Liver (tissue), 3 donors: ENCODE measurements around the gene SH3D19.

Experiments used
- GABPA ChIP-seq, 2 donors: IDR thresholded peaks in 1 of 2; conservative IDR thresholded peaks in 1 of 2; 2 replicates each; pipeline ENCODE4 v1.6.1; 2016; ENCODE audit warnings: antibody characterized with exemption in 2 of 2, mild to moderate bottlenecking in 1 of 2, moderate library complexity in 1 of 2
- JUND ChIP-seq, 2 donors: IDR thresholded peaks; 2 replicates each; pipeline ENCODE4 v1.6.1; 2016; ENCODE audit warnings: antibody characterized with exemption in 2 of 2
- RXRA ChIP-seq, 2 donors: IDR thresholded peaks; 2 replicates each; pipeline ENCODE4 v1.6.1; 2017 to 2018; ENCODE audit warnings: antibody characterized with exemption in 2 of 2, mild to moderate bottlenecking in 1 of 2
- YY1 ChIP-seq: IDR thresholded peaks from 2 replicates; pipeline ENCODE4 v1.6.1; 2016; ENCODE audit warnings: antibody characterized with exemption, mild to moderate bottlenecking
- TF ChIP-seq, protein P1 (sequence below): fragments of 150-350 bp; IDR thresholded peaks from 2 replicates; pipeline ENCODE4 v1.5.1; 2017; ENCODE audit warnings: improper control_type of control experiment, low read depth, low read length; ENCODE audit not compliant: missing input control
- TF ChIP-seq, protein P2 (sequence below): IDR thresholded peaks from 2 replicates; pipeline ENCODE4 v1.6.1; 2016; ENCODE audit warnings: antibody characterized with exemption
- donor health status: healthy.
- donor health status: healthy.

DNA sequence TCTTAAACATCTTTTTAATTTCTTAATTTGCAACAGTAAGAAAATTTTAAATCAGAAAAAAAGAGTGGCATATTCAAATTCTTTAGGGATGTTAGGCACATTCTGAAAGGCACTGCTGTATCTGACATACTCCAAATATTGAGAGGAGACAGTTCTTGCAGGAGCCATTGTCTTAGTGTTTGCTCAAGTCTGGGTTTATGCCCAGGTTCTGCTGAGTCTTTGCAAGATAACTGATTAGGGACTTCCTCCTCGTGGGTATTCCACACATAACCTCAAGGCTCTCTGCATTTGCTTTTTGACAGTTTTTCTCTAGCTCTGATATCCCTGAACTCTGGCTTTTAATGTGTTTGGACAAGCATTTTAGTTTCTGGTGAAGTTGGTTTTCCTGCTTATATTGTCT lies 173.4 kb downstream of the SH3D19 start:
- TF ChIP-seq GABPA (IDR thresholded peaks at IDR 0.05 in 1 of 2, conservative IDR thresholded peaks at IDR 0.05 in 1 of 2) (no peak), YY1 (no peak), JUND (IDR thresholded peaks at IDR 0.05) (no peak), RXRA (IDR thresholded peaks at IDR 0.05) (no peak)
- TF ChIP-seq, protein P1, sequence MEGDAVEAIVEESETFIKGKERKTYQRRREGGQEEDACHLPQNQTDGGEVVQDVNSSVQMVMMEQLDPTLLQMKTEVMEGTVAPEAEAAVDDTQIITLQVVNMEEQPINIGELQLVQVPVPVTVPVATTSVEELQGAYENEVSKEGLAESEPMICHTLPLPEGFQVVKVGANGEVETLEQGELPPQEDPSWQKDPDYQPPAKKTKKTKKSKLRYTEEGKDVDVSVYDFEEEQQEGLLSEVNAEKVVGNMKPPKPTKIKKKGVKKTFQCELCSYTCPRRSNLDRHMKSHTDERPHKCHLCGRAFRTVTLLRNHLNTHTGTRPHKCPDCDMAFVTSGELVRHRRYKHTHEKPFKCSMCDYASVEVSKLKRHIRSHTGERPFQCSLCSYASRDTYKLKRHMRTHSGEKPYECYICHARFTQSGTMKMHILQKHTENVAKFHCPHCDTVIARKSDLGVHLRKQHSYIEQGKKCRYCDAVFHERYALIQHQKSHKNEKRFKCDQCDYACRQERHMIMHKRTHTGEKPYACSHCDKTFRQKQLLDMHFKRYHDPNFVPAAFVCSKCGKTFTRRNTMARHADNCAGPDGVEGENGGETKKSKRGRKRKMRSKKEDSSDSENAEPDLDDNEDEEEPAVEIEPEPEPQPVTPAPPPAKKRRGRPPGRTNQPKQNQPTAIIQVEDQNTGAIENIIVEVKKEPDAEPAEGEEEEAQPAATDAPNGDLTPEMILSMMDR: no peak
- TF ChIP-seq, protein P2, sequence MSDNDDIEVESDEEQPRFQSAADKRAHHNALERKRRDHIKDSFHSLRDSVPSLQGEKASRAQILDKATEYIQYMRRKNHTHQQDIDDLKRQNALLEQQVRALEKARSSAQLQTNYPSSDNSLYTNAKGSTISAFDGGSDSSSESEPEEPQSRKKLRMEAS: no peak
